Liver (tissue), 3 donors: ENCODE data around the gene ASB7.

ENCODE experiments used
- CTCF ChIP-seq: fragments of 150-350 bp; IDR thresholded peaks from 2 replicates; pipeline ENCODE4 v1.5.1; 2017; ENCODE audit warnings: improper control_type of control experiment, low read depth, low read length; ENCODE audit not compliant: missing input control
- EGR1 ChIP-seq, 2 donors: IDR thresholded peaks; 2 replicates each; pipeline ENCODE4 v1.6.1; 2016 to 2018; ENCODE audit warnings: antibody characterized with exemption in 2 of 2, low read depth in 2 of 2
- FOXA1 ChIP-seq: IDR thresholded peaks from 2 replicates; pipeline ENCODE4 v1.6.1; 2016; ENCODE audit warnings: antibody characterized with exemption
- FOXA2 ChIP-seq: IDR thresholded peaks from 2 replicates; pipeline ENCODE4 v1.6.1; 2016; ENCODE audit warnings: antibody characterized with exemption
- GABPA ChIP-seq, 2 donors: IDR thresholded peaks in 1 of 2; conservative IDR thresholded peaks in 1 of 2; 2 replicates each; pipeline ENCODE4 v1.6.1; 2016; ENCODE audit warnings: antibody characterized with exemption in 2 of 2, mild to moderate bottlenecking in 1 of 2, moderate library complexity in 1 of 2
- MAX ChIP-seq: IDR thresholded peaks from 2 replicates; pipeline ENCODE4 v1.6.1; 2016; ENCODE audit warnings: antibody characterized with exemption
- NR2F2 ChIP-seq: IDR thresholded peaks from 2 replicates; pipeline ENCODE4 v1.6.1; 2016; ENCODE audit warnings: antibody characterized with exemption
- RAD21 ChIP-seq, 2 donors: IDR thresholded peaks; 2 replicates each; pipeline ENCODE4 v1.6.1; 2016; ENCODE audit warnings: antibody characterized with exemption in 2 of 2, mild to moderate bottlenecking in 2 of 2
- REST ChIP-seq: IDR thresholded peaks from 2 replicates; pipeline ENCODE4 v1.6.1; 2016; ENCODE audit warnings: antibody characterized with exemption, mild to moderate bottlenecking
- RXRA ChIP-seq, 2 donors: IDR thresholded peaks; 2 replicates each; pipeline ENCODE4 v1.6.1; 2017 to 2018; ENCODE audit warnings: antibody characterized with exemption in 2 of 2, mild to moderate bottlenecking in 1 of 2
- SP1 ChIP-seq: IDR thresholded peaks from 2 replicates; pipeline ENCODE4 v1.6.1; 2018; ENCODE audit warnings: antibody characterized with exemption, mild to moderate bottlenecking
- TAF1 ChIP-seq: conservative IDR thresholded peaks from 2 replicates; pipeline ENCODE4 v1.6.1; 2016; ENCODE audit warnings: antibody characterized with exemption, mild to moderate bottlenecking
- YY1 ChIP-seq: IDR thresholded peaks from 2 replicates; pipeline ENCODE4 v1.6.1; 2016; ENCODE audit warnings: antibody characterized with exemption, mild to moderate bottlenecking
- ZBTB33 ChIP-seq: IDR thresholded peaks from 2 replicates; pipeline ENCODE4 v1.6.1; 2016; ENCODE audit warnings: antibody characterized with exemption
- donor health status: healthy.
- donor health status: healthy.

- TF ChIP-seq FOXA1 (no peak), SP1 (no peak), REST (no peak), CTCF (no peak), GABPA (IDR thresholded peaks at IDR 0.05 in 1 of 2, conservative IDR thresholded peaks at IDR 0.05 in 1 of 2) (no peak), FOXA2 (no peak), ZBTB33 (no peak), EGR1 (IDR thresholded peaks at IDR 0.05; ENCODE audit: low read depth in 2 of 2) (no peak), NR2F2 (no peak), RXRA (IDR thresholded peaks at IDR 0.05) (no peak), RAD21 (IDR thresholded peaks at IDR 0.05) (no peak), YY1 (no peak), MAX (no peak), TAF1 (no peak)
Observed at GRCh38 chr15:100642950-100643338, 40.6 kb downstream of the ASB7 start.
